ENCODE data around the gene NR3C1.
A peak's percentile ranks its signal among the peaks of the same experiment; 100 is the strongest.

The NR3C1 gene

GRCh38 chr5:143403593-143404415 is at the start of gene NR3C1:
NR3C1 (minus strand) TSS chr5:143403686; CDS start chr5:143400839, 2,847 bp downstream.
- DNase-seq = peak; percentile 30 to 84

- no peak for DNase-seq
These were observed 46.3 kb upstream of the NR3C1 start for GRCh38 chr5:143449772-143450171.

GRCh38 chr5:143448518-143448917 is 45.0 kb upstream of the NR3C1 start:
- DNase-seq = no peak

GRCh38 chr5:143447983-143448382 is 44.5 kb upstream of the NR3C1 start:
- DNase-seq = no peak

GRCh38 chr5:143446535-143447226 is 43.2 kb upstream of the NR3C1 start:
- no peak for DNase-seq

GRCh38 chr5:143445776-143446175 is 42.3 kb upstream of the NR3C1 start:
- DNase-seq = no peak

- no peak for DNase-seq
These were observed 39.8 kb upstream of the NR3C1 start for GRCh38 chr5:143443330-143443729.

GRCh38 chr5:143442385-143442784 is 38.9 kb upstream of the NR3C1 start:
- DNase-seq = no peak

GRCh38 chr5:143440448-143441115 is 37.1 kb upstream of the NR3C1 start:
- no peak for DNase-seq

GRCh38 chr5:143437666-143438273 is 34.3 kb upstream of the NR3C1 start:
- no peak for DNase-seq

GRCh38 chr5:143436871-143437270 is 33.4 kb upstream of the NR3C1 start:
- DNase-seq = no peak

- no peak for DNase-seq
These were observed 31.7 kb upstream of the NR3C1 start for GRCh38 chr5:143435210-143435657.

GRCh38 chr5:143434261-143435209 is 31.0 kb upstream of the NR3C1 start:
- DNase-seq = no peak

- no peak for DNase-seq
These were observed 30.2 kb upstream of the NR3C1 start for GRCh38 chr5:143433670-143434069.

GRCh38 chr5:143432658-143433239 is 29.3 kb upstream of the NR3C1 start:
- DNase-seq = no peak

- no peak for DNase-seq
These were observed 28.3 kb upstream of the NR3C1 start for GRCh38 chr5:143431789-143432188.

GRCh38 chr5:143428738-143429420 is 25.4 kb upstream of the NR3C1 start:
- DNase-seq = no peak

- no peak for DNase-seq
These were observed 24.7 kb upstream of the NR3C1 start for GRCh38 chr5:143428155-143428554.

- no peak for DNase-seq
These were observed 23.7 kb upstream of the NR3C1 start for GRCh38 chr5:143427122-143427735.

GRCh38 chr5:143426437-143426991 is 23.0 kb upstream of the NR3C1 start:
- DNase-seq = no peak

Data from NCI-H526 (cell line).